Fibroblast of upper back skin (primary cell): ENCODE measurements around the gene CAMTA1.

Source experiments
- DNase-seq: peaks from one replicate; pipeline ENCODE4 v3.0.0-alpha.2; 2013

The CAMTA1 gene

DNA sequence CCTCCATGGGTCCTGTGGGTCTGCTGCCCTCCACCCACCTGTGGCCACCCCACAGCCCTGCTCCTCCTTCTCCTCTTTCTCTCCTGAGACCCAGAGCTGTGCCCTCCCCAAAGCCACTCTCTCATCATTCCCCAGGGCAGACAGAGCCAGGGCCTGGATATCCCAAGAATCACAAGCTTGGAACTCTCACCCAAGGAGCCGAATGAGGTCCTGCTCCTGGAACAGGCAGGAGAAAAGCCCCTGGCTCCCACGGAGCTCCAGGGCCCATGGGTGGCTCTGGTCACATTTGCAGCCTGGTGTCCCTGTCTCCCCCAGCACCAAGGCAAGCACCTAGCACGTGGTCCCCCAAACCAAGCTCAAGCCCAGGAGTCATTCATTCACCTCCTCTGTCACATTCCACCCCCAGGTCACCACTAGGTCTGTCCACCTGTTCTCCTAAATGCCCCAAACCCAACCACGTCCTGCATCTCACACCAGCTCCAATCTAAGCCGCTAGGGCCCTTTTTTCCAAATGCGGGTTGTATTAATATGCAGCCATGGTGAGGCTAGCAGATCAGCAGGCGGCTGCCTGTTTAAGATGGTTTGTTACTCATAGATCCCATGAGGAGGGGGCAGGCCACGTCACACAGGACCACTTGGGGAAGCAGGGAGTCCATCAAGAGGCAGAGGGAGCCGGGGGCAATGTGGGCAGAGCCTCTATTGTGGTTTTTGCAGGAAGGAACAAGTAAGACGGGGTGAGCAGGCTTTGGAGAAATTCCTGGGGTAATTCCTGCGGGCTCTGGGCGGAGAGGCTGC, 770.3 kb downstream of the CAMTA1 start:
- no peak for DNase-seq

DNA sequence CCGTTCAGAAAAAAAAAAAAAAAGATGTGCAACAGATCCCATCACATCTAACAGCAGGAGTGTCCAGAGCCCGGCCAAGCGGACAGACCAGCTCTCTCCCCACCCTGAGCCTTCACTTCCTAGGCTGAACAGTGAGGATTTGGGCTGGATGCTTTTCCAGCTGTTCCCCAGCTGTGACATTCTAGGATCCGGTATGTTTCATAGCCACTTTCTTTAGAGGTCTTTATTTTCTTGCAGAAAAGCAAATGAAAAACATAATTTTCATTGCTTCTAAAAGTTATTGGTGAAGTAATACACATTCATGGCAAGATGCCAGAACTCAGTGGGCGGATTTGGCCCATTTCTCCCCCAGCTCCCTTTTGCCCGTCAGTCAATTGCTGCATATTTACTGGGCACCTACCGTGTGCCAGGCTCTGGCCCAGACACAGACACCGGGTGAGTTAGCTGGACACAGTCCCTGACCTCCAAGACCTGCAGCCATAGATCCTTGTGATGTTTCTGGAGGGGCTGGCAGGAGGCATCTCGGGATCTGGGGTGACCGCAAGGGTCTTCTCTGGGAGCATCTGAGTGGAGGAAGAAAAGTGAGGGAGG, 772.1 kb downstream of the CAMTA1 start:
- no peak for DNase-seq

DNA sequence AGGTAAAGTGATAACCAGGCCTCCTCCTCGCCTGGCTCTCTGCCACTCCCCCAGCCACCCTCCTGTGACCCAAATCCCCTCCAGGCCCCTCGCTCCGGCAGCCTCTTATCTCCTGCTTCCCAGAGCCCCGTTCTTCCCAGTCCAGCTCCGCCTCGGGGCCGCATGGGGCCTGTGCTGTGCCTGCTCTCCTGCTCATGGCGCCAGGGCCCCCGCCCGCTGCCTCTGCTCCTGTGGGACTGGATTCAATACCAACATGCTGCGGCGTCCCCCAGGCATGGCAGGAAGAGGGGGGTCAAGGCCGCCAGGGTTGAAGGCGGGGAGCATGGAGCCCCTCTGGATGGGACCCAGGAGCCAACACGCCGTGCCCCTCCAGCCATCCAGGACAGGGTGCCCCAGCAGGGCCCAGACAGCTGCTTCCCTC, 772.8 kb downstream of the CAMTA1 start:
- DNase-seq, result no peak

DNA sequence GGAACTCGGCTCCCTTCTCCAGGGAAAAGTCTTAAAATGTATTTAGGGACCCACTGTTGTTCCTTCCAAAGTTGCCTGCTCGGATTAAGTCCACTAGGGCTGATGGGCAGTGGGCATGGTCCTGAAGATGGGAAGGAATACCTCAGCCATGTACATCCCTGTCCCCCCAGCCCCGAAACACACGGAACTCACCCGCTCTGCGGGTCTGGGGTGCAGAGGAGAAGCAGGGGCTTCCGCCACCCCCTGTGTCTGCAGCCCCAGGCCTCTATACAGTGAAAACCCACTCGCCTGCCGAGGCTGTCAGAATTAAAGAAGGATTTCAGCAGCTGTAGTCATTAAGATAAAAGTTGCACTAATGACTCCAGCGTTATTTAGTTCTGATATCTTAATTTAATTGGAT, 773.2 kb downstream of the CAMTA1 start:
- no peak for DNase-seq

DNA sequence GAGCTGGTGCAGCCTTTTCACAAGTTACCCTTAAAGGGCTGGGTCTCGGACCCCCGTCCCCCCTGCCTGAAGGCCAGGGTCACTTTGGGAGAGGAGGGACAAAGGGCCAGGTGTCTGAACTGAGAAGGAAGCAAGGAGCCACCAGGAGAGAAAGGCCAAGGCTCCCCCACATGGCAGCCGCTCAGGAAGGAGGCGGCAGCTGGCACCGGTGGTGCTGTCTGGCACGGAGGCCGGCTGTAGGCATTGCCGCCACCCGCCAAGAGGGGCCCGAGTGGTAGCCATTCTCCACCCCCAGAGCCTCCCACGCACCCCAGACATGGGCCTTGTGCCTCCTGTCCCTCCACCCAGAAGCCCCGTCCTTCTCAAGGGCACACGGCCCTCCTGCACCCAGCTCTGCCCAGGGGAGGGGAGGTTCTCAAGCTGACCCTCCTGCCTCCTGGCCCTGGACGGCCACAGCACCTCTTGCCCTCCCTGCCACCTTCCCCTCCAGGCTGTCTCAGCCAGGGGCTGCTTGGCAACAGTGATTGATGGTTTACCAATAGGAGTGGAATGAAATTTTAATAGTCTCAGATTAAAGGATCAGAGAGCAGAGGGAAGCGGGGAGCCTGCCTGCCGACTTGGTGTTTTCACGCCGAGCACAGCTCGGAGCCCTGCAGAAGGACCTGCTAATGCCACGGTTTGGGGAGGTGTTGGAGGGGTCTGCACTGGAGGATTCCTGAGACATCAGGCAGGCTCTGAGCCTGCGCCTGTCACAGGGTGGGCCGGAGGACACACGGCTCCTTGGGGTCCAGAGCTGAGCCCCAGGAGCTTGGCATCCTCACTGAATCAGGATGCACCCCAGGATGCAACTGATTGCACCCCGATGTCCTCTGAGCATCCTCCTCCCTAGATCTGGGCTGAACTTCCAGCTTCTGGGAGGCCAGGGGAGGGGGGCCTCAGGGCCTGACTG, 773.9 kb downstream of the CAMTA1 start:
- no peak for DNase-seq

DNA sequence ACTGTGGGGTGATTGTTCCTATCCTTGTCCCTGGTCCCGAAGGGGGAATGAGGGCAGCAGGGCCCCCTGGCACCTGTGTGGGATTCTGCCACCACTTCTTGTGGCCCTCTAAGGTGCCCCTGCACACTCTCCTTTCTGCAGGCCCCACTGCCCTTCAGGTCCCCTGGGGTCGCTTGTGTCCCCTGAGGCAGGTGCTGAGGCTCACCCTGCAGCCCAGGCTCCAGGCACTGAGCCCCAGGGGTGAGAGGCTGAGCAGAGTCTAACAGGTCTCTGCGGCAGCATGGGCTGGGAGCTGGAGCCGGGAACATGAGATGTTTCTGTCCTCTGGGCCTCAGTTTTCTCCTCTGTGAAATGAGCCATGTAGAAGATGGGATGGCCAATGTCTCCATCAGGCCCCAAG, 774.9 kb downstream of the CAMTA1 start:
- DNase-seq, result no peak

DNA sequence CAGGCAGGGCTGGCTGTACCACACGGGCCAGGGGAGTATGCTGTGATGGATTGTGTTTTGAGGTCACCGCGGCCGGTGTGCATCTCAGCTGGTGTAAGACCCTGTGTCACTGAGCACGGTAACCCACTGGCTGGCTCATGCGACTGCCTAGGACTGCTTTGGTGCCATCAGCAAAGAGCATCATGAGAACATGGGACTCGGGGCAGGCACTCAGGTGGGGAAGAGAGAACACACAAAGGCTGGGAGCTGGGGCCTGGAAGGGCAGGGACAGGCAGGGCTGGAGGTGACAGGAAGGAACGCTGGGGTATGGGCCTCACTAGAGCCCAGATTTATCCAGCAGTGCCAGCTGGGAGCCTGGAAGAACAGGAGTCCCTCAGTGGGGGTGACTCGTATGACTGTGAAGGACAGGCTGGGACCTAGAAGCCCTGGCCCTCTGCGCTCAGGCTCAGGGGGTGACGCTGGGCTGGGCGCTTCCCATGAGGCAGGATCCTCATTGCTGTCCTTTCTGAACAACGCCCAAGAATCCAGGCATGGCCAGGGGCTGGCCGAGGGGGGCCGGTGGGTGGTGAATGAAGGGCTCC, 775.4 kb downstream of the CAMTA1 start:
- no peak for DNase-seq

DNA sequence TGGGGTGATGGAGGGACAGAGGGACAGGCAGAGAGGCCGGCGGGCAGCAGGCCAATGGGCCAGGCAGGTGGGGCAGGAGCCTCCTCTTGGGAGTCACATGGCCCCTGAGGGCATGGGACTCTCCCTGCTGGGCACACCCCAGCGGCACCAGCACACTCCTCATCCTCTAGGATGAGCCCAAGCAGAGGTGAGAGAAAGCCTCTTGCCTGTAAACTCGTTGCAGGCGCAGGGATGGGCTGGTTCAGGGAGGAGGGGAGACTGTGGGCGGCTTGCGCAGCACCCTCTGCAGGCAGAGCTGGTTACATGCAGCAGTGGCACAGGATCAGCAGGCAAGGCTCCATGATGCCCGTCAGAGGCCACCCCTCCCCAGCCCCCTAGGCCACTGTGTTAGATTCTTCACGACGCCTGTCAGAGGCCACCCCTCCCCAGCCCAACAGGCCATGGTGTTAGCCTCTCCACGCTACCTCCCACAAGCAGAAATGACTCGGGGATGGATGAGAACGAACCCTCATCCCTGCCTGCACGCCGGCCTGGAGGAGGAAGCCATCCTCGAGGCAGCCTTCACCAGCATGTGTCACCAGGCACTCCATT, 776.2 kb downstream of the CAMTA1 start:
- DNase-seq, result peak; percentile 22

DNA sequence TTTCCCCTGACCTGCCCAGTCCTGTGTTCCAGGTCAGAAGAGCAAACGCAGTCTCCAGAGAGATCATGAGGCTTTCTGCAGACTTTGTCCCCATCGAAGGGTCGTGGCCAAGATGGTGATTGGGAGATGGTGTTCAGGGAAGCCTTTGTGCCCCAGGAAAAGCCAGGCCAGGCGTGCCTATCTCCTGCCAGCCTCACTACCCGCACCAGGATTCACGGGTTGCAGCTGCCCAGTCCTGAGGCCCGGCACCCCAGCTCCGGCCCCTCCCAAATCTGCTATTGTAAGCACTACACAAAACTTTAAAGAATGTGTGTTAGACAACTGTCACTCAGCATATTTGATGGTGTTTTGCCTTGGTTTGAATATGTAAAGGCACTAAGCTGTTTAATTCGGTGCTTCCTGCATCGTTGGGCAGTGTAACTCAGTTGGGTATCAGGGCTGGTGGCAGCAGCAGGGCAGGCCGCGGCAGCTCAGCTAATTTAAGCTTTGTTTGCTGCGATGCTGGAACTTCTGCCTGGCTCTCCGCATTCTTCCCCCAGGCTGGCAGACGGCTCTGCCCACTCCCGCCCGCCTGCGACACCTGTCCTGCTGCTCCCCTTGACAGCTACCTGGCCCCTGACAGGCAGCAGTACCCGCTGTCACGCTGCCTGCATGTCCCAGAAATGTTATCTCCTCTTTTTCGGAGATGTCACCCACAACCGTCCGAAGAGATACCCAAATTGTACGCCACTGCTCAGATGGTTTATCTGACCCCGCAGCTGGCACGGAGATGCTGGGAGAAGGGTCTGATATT, 776.9 kb downstream of the CAMTA1 start:
- DNase-seq, result no peak

DNA sequence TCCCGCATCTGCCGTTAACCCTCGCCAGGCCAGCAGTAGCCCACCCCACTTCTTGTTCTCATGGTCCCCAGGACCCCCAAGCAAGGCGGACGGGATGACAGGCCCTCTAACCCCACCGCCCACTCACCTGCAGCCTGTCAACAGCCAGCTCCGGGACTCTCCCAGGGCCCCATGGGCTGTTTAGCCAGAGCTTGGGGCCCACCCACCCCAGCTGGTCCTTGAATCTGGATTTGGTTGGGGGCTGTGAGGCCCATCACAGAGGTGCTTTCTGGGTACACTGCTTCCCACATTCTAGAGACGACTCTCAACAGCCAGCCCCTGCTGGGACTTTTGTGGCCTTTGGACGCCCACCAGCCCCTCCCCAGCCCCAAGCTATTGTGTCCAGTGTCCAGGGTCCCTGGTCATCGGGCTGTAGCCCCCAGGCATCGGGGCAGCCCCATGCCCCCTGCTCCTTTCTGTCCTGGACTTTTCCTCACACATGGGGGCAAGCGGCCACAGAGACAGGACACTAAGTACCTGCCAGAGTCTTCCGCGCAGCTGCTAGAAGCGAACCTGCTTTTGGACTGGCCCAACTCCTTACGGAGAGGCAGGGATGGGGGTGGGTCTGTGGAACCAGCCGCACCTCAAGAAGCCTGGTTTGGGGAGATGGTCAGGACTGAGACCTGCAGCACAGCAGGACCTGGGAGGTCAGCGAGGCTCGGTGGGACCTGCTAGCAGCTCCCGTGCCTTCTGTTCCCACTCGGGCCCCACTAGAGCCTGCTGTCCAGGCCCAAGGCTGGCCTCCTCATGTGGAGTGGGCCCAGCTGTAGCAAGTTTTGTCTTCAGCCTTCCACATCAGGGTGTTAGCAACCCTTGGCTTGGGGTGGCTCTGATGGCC, 777.7 kb downstream of the CAMTA1 start:
- DNase-seq, result no peak

DNA sequence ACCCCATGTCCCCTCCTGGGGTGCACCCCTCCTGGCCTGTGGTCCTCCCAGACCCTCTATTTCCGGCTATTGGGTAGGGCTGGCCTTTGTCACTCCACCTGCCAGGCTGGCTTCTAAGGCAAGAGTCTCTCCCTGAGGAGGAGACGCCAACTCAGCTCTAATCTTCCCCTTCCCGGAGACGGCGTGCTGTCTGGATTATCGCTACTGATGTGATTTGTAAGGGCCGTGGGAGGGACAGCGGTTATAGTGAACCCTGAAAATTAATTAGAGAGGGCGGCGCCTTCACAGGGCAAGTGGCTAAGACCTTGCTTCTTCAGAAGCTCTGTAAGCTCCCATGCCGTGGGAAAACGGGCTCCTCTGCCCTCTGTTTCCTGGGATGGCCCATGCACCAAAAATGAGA, 778.9 kb downstream of the CAMTA1 start:
- DNase-seq, result no peak

DNA sequence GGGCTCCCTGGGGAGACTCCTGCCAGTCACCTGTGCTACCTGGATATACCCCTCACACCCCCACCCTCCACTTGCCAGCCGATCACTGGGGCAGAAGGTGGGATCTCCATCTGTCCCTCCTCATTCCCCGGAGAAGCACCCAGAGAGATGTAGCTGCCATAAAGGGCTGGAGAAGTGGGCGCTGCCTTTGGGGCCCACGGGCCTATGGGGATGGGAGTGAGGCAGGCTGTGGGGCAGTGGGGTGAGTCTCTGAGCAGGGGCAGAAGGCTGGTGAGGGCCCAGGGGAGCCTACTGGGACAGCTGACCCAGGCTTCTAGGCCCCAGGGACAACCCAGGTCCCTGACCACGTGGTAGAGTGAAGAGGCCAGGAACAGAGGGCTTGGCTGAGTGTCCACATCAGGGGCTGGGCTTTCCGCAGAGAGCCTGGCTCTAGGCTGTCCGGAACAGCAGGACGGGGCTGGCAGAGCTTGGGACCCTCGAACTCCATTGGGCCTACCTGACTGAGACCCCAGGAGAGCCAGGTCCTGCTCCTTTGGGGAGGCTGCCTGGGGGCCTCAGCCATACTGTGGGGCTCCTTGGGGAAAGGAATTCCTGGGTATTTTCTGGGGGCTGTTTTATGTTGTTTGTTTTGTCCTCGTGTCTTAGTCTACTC, 780.0 kb downstream of the CAMTA1 start:
- DNase-seq, result no peak

DNA sequence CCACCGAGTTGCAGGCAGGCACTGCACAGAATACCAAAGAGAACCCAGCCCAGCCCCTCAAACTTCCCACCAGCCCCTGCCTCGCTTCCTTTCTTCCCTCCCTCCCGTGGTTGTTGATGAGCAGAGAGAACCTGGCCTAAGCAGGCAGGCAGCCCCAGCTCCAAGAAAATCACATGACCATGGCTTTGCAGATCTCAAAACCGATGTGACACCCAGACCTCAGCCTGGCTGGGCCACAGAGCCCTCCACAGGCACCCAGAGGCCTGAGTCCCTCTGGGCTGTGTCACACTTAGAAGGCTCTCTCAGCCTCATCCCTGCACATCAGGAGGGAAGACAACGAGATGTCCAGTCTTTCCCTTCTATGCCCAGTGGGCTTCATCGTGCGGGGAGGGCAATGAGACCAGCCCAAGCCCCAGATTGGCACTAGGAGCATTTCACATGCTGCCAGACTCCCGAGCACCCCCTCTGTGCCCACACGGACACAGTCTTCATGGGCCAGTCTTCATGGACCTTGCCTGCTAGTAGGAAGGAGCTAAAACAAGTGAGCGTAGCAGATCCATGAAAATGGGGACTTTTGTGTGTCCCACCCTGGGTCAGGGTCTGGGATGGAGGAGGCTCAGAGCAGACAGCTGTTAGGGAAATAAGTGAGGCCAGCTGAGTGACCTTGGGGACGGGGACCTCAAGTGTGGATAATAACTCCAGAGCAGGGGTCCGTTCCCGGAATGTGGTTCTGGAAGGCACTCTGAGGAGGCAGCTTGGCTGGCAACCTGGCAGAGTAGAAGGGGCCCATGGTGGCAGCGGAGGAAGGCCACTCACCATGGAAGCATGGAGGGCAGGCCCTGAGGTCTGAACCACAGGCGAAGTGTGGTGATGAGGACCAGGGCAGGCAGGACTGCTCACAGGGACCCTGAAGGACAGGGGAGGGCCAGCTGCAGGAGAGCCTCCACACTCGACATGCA, 781.4 kb downstream of the CAMTA1 start:
- DNase-seq, result no peak

DNA sequence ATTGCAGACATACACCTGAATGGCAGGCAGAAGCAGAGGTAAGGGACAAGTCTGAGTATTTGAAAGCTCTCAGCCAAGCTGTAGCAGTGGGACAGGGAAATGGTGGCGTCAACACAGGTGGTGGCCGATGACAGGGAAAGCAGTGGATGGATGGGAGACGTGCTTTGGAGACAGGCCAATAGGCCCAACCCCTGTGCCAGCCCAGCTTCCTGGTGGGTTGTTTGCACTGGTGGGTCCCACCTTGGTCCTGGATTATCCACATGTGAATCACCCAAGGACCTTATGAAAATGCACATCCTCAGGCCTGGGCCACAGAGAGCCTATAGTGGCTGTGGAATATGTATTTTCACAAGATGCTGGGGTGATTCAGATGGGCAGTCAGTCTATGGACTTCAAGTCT, 782.1 kb downstream of the CAMTA1 start:
- no peak for DNase-seq

DNA sequence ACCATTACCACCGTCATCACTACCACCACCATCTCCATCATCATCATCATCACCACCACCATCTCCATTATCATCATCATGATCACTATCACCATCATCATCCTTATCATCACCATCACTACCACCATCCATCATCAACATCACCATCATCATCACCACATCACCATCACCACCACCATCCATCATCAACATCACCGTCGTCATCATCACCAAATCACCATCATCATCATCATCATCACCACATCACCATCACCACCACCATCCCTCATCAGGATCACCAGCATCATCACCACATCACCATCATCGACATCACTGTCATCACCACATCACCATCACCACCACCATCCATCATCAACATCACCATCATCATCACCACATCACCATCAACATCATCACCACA, 782.8 kb downstream of the CAMTA1 start:
- DNase-seq, result no peak

DNA sequence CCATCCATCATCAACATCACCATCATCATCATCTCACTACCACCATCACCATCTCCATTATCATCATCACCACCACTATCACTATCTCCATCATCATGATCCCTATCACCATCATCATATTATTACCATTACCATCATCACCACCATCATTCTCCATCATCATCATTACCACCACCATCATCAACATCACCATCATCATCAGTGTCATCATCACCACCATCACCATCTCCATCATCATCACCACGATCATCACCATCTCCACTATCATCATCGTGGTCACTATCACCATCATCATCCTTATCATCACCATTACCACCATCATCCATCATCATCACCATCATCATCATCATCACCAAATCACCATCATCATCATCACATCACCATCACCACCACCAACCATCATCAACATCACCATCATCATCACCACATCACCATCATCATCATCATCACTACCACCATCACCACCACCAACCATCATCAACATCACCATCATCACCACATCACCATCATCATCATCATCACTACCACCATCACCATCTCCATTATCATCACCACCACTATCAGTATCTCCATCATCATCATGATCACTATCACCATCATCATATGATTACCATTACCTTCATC, 783.8 kb downstream of the CAMTA1 start:
- no peak for DNase-seq

DNA sequence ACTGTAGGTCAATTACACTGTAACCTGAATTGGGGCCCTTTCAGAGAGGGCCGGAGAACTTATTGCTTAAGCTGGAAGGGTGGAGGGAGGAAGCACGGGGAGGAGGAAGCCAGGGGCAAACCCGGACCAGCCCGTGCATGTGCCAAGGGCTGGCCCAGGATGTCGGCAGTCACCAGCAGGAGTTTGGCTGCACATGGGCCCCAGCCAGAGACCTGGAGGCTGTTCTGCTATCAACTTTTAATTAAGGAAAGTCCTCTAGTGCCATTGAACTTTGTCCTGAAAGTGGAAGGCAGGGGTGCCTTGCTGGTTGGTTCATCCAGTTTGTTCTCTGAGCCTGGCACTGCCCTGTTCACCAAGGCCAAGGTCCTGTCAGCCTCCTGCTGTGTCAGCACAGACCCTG, 785.1 kb downstream of the CAMTA1 start:
- no peak for DNase-seq

DNA sequence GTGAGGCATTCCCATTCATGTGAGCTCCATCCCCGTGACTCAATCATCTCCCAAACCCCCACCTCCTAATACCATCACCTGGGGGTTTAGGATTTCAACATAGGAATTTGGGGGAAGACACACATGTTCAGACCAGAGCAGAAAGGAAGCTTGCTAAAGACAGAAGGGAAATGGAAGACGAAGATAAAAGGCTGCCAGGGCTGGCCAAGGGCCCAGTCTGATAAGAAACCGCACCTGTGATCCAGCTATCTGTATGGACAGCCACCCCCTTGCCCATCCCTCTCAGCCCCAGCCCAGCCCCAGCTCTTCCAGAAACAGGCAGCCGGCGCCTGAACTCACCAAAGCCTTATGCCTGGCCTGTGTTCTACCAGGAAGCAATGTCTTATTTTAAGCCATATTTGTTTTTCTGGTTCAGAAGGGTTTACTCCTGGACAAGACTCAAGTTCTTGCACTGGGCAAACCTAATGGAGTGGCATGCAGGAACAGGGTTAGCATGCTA, 787.4 kb downstream of the CAMTA1 start:
- no peak for DNase-seq

DNA sequence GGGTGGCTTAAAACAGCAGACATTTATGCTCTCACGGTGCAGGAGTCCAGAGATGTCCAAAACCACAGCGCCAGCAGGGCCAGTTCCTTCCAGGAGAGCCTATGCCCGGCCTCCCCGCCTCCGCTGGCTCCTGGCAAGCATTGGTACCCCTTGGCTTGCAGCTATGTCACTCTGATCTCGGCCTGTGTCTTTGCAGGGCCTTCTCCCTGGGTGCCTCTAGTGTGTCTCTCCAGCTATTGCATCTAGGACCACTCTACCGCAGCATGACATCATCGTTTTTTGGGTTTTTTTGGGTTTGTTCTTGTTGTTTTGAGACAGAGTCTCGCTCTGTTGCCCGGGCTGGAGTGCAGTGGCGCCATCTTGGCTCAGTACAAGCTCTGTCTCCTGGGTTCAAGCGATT, 788.2 kb downstream of the CAMTA1 start:
- no peak for DNase-seq
